SU-DHL-6 (cell line): Measurements from ENCODE around the gene PRPF6.

ENCODE experiments used
- H2AFZ ChIP-seq: fragments of 200-600 bp; sonication (generic); 2 replicates; pipeline ENCODE4 v1.6.1; 2014; ENCODE audit warnings: low read depth, mild to moderate bottlenecking, moderate library complexity, mixed read lengths, antibody characterized with exemption, low read length; ENCODE audit not compliant: severe bottlenecking
- H3F3A ChIP-seq: fragments of 200-600 bp; shearing (Covaris generic); 2 replicates; pipeline ENCODE4 v1.6.0; 2016; ENCODE audit warnings: antibody characterized with exemption, mild to moderate bottlenecking; ENCODE audit not compliant: insufficient read depth
- H3K27ac ChIP-seq: fragments of 200-600 bp; sonication (generic); 2 replicates; pipeline ENCODE4 v1.5.1; 2016; ENCODE audit warnings: low read depth, mild to moderate bottlenecking, low read length, moderate library complexity, mixed read lengths
- H3K27me3 ChIP-seq: fragments of 200-600 bp; sonication (generic), shearing (Covaris generic); 2 replicates; pipeline ENCODE4 v1.6.0; 2014; ENCODE audit warnings: mild to moderate bottlenecking, low read length
- H3K36me3 ChIP-seq: fragments of 200-600 bp; sonication (generic); 2 replicates; pipeline ENCODE4 v1.6.1; 2014; ENCODE audit warnings: mild to moderate bottlenecking, low read length, mixed read lengths
- H3K4me2 ChIP-seq: fragments of 300-600, 200-600 bp; shearing (Covaris generic), sonication (generic); 2 replicates; pipeline ENCODE4 v1.6.0; 2014; ENCODE audit warnings: low read length, low read depth, mild to moderate bottlenecking; ENCODE audit not compliant: poor library complexity, severe bottlenecking
- H3K4me3 ChIP-seq: fragments of 200-600 bp; sonication (generic); 2 replicates; pipeline ENCODE4 v1.5.1; 2014; ENCODE audit warnings: antibody characterized with exemption, low read length, mild to moderate bottlenecking, mixed read lengths; ENCODE audit not compliant: insufficient read depth, poor library complexity, severe bottlenecking
- H3K79me2 ChIP-seq: fragments of 200-600 bp; sonication (generic); 2 replicates; pipeline ENCODE4 v1.6.1; 2014; ENCODE audit warnings: mild to moderate bottlenecking, low read length, moderate library complexity; ENCODE audit not compliant: insufficient read depth
- H3K9ac ChIP-seq: fragments of 200-600 bp; sonication (generic); 2 replicates; pipeline ENCODE4 v1.7.0; 2014; ENCODE audit warnings: mild to moderate bottlenecking, low read length
- H3K9me2 ChIP-seq: fragments of 200-600 bp; sonication (generic); replicated peaks from 2 replicates; pipeline ENCODE4 v1.6.1; 2014; ENCODE audit warnings: low read length; ENCODE audit not compliant: insufficient read depth
- H3K9me3 ChIP-seq: fragments of 200-600 bp; sonication (generic); 2 replicates; pipeline ENCODE4 v1.6.1; 2014; ENCODE audit warnings: low read length, mixed read lengths; ENCODE audit not compliant: insufficient read depth
- H4K20me1 ChIP-seq: fragments of 200-600 bp; sonication (generic); 2 replicates; pipeline ENCODE4 v1.6.1; 2014; ENCODE audit warnings: low read depth, mild to moderate bottlenecking, antibody characterized with exemption, low read length, moderate library complexity, mixed read lengths
- CTCF ChIP-seq: fragments of 200-600 bp; sonication (generic); IDR thresholded peaks from one replicate; pipeline ENCODE4 v1.5.1; 2017; ENCODE audit warnings: antibody characterized with exemption, mild to moderate bottlenecking, low read length, moderate library complexity; ENCODE audit not compliant: insufficient read depth, poor library complexity, severe bottlenecking
- EZH2phosphoT487 ChIP-seq: fragments of 200-600 bp; sonication (generic), shearing (Covaris generic); conservative IDR thresholded peaks from 2 replicates; pipeline ENCODE4 v1.6.1; 2018; ENCODE audit warnings: mild to moderate bottlenecking, antibody characterized with exemption, low read length, moderate library complexity, mixed read lengths

The PRPF6 gene

GRCh38 chr20:63957004-63957689, 23.8 kb upstream of the PRPF6 start:
- TF ChIP-seq CTCF (no peak), EZH2phosphoT487 (no peak)
- Histone ChIP-seq H3K9me3 (no peaks in the 10 kb centered on the region), H3K9ac (peak overlapping the region; percentile 58), H2AFZ (peak overlapping the region; percentile 91), H3F3A (peaks cover 6% of the 10 kb centered on the region; the same call in 1 of the 2 replicates), H3K79me2 (peaks cover 31% of the 10 kb centered on the region), H3K36me3 (no peaks in the 10 kb centered on the region), H3K9me2 (no peaks in the 10 kb centered on the region), H3K4me3 (peak overlapping the region; percentile 57), H3K4me2 (peak overlapping the region; percentile 95), H3K27ac (peak overlapping the region; percentile 70), H3K27me3 (no peaks in the 10 kb centered on the region), H4K20me1 (no peaks in the 10 kb centered on the region)

GRCh38 chr20:63957690-63958441, 23.1 kb upstream of the PRPF6 start:
- H3K4me2 ChIP-seq = peak overlapping the region; percentile 95
- peak overlapping the region; percentile 58; the same call in 1 of the 2 replicates for H3K9ac ChIP-seq
- 0 out of 2 replicates have a peak overlapping the region, but pooled peaks have one; percentile 70 for H3K27ac ChIP-seq
- H3K36me3 ChIP-seq = no peaks in the 10 kb centered on the region
- no peaks in the 10 kb centered on the region for H4K20me1 ChIP-seq
- peak overlapping the region; percentile 57 for H3K4me3 ChIP-seq
- TF ChIP-seq CTCF (no peak), EZH2phosphoT487 (no peak)
- H3K9me2 ChIP-seq = no peaks in the 10 kb centered on the region
- H2AFZ ChIP-seq = peak overlapping the region; percentile 91
- peaks cover 6% of the 10 kb centered on the region; the same call in 1 of the 2 replicates for H3F3A ChIP-seq
- peaks cover 25% of the 10 kb centered on the region for H3K79me2 ChIP-seq
- no peaks in the 10 kb centered on the region for H3K27me3 ChIP-seq
- no peaks in the 10 kb centered on the region for H3K9me3 ChIP-seq

- Histone ChIP-seq H3F3A (peaks cover 6% of the 10 kb centered on the region; the same call in 1 of the 2 replicates), H3K27ac (no peak overlapping the region), H3K9me2 (no peaks in the 10 kb centered on the region), H3K4me3 (no peak overlapping the region), H3K4me2 (no peak overlapping the region), H2AFZ (no peak overlapping the region), H3K27me3 (no peaks in the 10 kb centered on the region), H3K79me2 (peaks cover 24% of the 10 kb centered on the region), H3K9ac (no peak overlapping the region), H3K9me3 (no peaks in the 10 kb centered on the region), H4K20me1 (no peaks in the 10 kb centered on the region), H3K36me3 (no peaks in the 10 kb centered on the region)
- no peak for TF ChIP-seq CTCF
- no peak for TF ChIP-seq EZH2phosphoT487
These were observed 22.5 kb upstream of the PRPF6 start for GRCh38 chr20:63958471-63958870.
